Right ventricle myocardium superior (tissue), 1 donor: ENCODE data around the gene IDE. TPM values are rescaled to one million over a fixed set of nuclear protein-coding genes. Genes with fewer than 3 reads are reported as not detected.
"Not testable (repeated sequence)": the region's sequence is repeated elsewhere in the genome, so short reads cannot be mapped to it uniquely, and the experiment has no call there.

Experiments
- ATAC-seq: fragments of 200-7000 bp; cut with Tn5 transposase; one replicate; pipeline ENCODE4 v1.9.1; 2020; ENCODE audit warnings: mild to moderate bottlenecking; ENCODE audit not compliant: poor library complexity
- DNase-seq: peaks from one replicate; pipeline ENCODE4 v3.0.0-alpha.2; 2020
- intact Hi-C: fragments of 100-400 bp; cut with DNase I; formaldehyde crosslinking; loops from one replicate; pipeline ENCODE4 v1.11.2; 2022
- total RNA-seq: library from RNA; stranded (reverse); fragmentation: NEBNext Ultra II Directional; extraction: Animal tissue kit (Norgen Biotek cat#: 25700); gene quantifications from one replicate; pipeline ENCODE4 v1.2.1, GENCODE V29; 2021
- donor health status: DM: no; HTN: yes; CAD: no; lungs with severe emphysema.

IDE gene
- total RNA-seq, 1 donor from 2014 or later = 50.5 TPM

DNA sequence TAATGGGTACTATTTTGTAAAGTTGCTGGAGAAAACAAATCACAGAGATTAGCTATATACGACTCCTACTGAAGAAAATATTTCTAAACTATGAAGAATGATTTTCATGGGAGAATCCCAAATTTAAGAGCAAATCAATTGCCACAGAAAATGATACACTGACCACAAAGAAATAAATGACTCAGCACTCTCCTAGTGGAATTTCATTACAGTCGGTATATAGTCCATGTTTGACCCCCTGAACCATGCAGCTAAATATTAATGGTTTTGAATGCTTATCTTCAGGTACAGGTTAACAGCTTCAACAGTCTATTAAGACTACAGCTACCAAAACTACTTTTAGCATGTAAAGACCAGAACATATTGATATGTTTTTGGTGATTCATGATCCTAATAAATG is 65.0 kb downstream of the IDE start:
- DNase-seq = no peak
- intact Hi-C loops = no loop called here
- no peak for ATAC-seq

DNA sequence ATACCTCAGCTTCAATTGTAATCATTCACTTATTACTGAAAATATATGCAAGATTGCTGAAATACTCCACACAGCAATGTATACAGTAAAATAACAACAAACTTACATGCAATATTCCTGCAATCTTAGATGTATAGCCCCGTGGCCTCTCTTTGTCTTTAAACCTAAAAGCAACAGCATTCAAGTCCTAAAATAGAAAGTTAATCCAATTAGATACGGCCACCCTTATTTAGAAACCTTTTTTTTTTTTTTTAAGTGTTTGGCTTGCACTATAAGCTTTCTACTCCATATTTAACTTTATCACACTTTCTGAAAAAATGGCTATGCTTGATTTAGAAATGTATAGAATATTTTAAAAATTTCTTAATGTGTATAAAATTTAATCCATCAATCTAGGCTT is 67.6 kb downstream of the IDE start:
- ATAC-seq = peak; percentile 43
- intact Hi-C loops = no loop called here
- DNase-seq = no peak

DNA sequence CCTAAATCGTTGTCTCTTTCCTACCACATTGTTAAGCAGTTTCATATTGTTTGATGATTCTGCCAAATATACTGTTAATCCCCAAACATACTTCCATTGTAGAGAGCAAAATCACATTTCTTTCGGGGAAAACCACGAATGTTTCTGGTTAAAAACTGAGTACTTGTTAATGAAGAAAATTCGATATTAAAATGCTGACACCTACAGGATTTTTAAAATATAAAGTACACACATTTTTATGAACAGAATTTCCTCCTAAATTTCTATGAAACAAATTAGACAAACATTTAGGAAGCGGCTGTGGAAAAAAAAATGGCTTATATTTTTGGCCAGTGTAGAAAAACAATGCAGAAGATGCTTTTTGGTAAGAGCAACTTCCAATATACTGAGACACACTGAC is 68.8 kb downstream of the IDE start:
- ATAC-seq (no peak), DNase-seq (no peak)
- intact Hi-C loops = no loop called here

DNA sequence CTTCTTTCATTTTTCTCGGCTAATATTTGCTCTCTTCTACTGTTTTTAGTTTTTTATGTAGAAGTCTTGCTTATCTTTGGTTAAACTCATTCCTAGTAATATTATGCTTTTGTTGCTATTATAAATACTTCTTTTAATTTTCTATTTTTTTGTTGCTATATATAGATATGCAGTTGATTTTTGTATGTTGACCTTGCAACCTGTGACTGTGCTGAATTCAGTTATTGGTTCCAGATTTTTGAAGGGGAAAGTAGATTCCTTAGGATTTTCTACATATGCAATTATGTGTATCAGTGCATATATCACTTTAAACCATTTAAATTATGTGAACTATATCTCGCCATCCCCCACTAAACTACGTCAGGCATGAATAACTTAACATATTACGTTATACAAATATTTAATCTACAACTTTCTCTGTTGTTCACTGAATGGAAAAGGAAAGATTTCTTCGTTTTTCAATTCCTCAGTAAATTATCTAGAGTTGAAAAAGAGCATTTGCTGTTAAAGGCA is 71.5 kb downstream of the IDE start:
- no peak for ATAC-seq
- intact Hi-C loops = no loop called here

DNA sequence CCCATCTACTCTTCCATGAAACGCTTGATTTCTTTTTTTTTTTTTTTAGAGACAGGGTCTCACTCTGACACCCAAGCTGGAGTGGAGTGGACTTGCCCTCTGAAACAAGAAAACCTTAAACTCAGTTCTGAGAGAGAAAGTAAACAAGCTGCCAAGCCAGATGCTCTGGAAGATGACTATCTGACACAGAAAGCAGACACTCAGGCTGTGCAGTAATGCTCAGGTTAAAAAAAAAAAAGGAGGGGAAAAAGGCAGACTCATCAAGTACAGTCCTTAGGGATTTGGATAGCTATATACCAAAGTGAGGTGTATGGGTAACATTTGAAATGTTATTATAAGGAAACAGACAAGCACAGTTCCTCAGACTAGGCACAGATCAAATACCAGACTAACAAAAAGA is 80.5 kb downstream of the IDE start:
- intact Hi-C loops = no loop called here
- ATAC-seq (no peak), DNase-seq (no peak)

More for the DNA sequence above, 71.5 kb downstream of the IDE start:
- DNase-seq = no peak

DNA sequence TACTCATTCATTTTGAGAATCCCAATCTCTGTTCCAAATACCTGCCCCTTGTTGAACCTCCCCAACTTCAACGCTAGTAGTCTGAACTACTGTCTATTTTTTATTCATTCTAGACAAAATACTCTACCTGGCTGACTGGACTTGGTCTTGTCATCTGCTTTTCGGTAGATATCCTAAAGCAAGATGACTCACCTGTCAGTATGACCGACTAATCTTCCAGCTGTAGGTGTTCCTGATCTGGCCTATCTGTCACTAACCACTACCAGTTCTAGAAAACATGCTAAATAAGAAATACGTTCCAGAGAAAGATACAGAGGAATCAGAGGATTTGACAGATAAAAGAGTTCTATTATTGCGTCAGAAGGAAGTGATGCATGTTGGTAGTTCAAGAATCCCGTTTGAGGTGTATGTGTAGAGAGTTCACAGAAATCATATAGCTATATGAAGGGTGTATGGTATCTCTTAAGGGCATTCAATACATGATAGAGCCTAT is 81.1 kb downstream of the IDE start:
- intact Hi-C loops = no loop called here
- DNase-seq = no peak

DNA sequence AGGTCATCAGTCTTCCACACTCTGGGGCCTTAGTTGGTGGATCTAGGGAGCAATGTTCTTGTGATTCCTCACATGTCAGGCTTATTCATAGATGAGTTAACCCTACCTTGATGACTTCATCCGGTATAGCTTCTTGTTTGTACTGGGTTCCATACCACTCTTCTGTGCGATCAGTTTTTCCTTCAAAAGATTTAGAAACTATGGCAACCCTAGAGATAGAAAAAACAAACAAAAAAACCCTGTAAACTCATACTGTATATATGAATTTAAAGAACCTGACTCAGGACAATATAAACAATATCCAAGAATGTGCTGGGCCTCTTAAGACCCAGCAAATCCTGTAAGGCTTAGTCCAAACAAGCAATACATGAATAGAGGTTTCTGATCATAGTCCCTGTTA is 83.5 kb downstream of the IDE start:
- no peak for DNase-seq
- intact Hi-C loops = no loop called here
- no peak for ATAC-seq

More for the DNA sequence above, 81.1 kb downstream of the IDE start:
- ATAC-seq = no peak

DNA sequence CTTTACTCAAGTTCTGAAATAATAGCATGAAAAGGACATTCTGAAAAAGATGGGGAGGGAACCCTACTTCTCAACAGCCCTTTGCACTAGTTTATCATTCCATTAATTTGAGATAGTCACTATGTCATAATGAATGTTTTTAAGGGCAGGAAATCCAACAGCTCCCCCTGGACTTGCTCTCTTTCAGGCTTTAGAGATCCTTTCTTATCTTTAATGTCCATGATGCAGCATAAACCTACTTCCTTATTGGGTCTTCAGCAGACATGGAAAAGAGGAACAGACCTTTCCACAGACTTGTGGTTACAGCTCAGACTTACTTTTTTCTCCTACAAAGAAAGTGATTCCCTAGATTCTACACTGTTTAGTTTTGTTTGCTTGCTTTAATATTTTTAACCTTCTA is 87.3 kb downstream of the IDE start:
- DNase-seq (no peak), ATAC-seq (peak; percentile 29)
- intact Hi-C loops = no loop called here

DNA sequence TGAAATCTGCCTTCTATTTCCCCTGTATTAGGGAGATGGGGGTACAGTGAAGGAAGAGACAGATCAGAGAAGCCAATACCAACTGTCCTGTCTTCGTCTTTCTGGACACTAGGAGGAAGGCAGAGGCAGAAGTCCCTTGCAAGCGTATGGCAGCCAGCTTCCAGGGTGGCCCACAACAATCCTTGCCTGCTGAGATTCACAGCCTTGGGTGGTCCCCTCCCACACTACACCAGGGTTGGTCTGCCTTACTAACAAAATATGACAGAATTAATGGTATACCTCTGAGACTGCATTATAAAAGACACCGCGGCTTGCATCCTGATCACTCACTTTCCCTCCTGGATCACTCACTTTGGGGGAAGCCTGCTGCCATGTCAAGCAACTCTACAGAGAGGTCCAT is 90.4 kb downstream of the IDE start:
- intact Hi-C loops = no loop called here
- DNase-seq (no peak), ATAC-seq (no peak)

DNA sequence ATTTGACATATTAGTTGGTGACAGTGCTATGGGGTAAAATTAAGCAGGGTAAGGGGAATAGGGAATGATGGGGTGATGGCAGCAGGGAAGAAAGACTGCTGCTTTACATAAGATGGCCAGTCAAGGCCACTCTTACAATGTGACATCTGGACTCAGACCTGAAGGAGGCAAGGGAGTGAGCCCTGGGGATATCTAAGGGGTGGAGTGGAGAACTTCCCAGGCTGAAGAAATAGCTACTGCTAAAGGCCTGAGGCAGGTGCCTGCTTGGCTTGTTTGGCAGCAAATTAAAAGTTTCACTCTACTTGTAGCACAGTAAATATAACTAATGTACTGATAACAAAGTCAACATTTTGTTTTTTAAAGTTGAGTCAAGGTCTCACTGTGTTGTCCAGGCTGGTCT is 93.5 kb downstream of the IDE start:
- DNase-seq (no peak), ATAC-seq (no peak)
- intact Hi-C loops = no loop called here

DNA sequence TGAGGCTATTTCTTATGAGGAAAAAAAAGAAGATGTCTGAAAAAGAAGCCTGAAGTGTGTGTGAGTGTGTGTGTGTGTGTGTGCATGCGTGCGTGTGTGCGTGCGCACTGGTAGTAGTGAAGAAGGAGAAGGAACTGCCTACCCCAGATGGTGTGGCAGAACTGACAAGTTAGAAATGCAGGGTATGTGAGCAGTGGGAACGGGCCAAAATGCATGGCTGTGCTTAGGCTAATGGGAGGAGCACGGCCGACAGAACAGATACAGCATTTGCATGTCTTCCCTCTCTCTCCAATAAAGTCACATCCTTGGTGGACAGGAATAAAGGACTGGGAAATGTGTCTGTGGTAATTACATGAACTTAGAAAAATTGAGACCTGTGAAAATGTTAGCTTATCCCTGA is 94.3 kb downstream of the IDE start:
- no peak for DNase-seq
- ATAC-seq = no peak
- intact Hi-C loops = no loop called here

DNA sequence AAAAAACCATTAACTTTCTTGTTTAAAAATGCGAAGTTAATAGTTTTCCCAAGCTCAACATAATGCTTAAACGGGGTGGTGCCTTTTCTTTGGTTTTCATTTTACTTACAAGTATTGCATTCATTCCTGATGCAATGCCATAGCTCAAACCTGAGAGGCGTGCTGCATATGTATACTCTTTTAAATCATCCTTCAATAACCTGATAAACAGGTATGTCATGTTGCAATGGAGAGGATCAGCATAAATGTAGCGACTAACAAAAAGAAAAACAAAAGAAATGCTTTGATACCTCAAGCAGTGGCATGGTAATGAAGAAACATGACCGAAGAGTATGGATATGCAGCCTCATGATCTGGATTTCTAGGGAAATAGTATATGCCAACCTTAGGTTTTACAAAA is 95.4 kb downstream of the IDE start:
- intact Hi-C loops = no loop called here
- no peak for DNase-seq
- ATAC-seq = no peak

DNA sequence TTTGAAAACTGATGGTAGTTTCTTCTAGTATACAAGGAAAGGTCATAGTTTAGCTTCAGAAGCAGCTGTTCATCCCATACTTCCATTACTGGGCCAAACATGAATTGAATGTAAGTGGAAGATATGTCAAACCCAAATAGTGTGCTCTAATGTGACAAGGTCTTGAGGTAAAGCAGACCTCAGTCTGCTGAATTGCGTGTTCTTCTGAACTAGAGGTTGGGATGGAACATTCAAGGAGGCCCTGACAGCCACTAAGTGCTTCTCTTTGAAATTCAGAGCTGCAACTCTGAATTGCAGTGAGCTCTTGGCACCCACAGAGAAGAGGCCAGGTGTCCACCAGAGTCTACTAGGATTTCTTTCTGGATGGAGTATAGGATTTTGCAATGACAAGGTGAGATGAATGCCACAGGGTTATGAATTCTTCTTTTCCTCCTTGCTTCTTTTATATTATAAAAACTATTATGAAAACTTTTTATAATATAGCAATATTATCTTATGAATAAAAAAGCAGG is 98.5 kb downstream of the IDE start:
- no peak for ATAC-seq
- intact Hi-C loops = no loop called here
- no peak for DNase-seq

DNA sequence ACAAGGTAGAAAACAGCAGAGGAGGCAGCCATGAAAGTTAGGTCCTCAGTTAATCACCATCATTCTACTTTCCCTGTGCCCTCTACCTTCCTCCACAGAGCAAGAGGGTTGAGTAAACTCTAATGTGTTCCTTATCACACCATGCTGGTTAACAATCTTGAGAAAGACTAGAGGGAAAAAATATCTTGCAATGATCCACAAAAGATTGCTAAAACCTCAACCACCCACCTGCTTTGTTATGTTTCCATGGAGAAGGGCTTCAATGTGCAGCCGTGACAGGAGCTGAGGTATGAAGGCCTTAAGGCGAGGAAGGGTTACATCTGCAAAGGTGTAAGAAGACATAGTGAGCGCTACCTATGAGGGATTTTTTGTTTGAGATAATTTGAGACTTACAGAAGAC is 103.9 kb downstream of the IDE start:
- no peak for DNase-seq
- no peak for ATAC-seq
- intact Hi-C loops = no loop called here

DNA sequence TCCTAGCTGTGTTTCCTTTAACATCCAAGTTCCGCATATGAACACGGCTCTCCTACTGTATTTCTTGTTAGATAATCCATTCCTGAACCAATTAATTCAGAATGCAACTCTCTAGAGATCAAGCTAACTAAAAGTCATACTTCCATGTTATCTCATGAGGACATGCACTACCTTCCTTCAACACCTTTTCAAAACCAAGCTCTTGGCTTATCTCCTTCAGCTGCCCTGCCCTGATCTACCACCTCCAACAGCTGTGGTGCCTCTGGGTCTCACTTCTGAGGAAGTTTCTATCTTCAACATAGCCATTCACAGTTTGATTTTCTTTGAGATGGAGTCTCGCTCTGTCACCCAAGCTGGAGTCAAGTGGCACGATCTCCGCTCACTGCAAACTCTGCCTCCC is 109.5 kb downstream of the IDE start:
- ATAC-seq = no peak
- intact Hi-C loops = no loop called here
- no peak for DNase-seq

DNA sequence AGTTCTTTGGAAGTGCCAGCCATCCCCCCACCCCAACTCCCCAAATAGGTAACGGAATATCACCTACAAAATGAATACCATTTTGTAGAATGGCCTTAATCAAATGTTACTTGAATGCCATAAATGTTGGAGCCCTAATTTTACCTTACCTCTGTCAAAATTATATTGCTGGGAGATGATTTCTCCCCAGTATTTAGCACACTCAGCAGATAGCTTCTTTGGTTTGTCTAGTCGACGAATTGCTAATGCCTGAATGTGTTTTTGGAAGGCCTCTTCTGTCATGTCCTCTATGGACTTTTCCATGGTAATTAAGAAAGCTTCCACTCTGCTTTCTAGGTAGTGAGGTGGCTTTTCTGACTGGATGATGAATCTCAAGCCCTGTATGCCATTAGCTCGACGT is 110.3 kb downstream of the IDE start:
- intact Hi-C loops = no loop called here
- ATAC-seq (no peak), DNase-seq (no peak)

DNA sequence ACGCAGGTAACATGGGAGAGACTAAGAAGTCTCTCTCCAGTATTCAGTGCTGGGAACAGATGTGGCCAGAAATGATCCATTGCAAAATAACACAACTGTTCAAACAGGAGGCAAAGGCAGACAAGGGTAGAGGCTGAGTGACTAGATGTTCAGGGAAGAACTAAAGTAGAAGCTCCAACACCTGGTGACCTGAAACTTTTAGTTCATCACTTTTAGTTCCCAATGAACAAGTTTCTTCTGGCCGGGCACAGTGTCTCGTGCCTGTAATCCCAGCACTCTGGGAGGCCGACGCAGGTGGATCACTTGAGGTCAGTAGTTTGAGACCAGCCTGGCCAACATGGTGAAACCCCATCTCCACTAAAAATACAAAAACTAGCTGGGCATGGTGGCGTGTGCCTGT is 118.9 kb downstream of the IDE start:
- intact Hi-C loops, ATAC-seq, DNase-seq: not testable (repeated sequence)

DNA sequence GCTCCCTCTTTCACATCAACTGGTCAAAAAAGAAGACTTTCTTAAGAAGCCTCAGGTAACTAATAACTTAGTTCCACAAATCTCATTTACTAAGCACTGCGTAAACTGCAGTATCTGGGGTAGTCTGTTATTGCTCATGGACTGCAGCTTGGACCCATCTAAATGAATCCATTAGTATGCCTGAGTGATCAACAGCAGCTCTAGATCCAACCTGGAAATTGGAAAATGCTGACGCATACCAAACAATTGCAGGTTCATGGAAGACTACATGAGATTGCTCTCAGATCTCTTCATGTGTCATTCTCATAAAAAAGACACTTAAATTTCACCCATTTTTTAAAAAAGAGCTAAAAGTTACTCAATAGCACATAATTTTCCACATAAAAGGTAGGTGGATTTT is 121.6 kb downstream of the IDE start:
- no peak for ATAC-seq
- intact Hi-C loops = no loop called here
- DNase-seq = no peak

DNA sequence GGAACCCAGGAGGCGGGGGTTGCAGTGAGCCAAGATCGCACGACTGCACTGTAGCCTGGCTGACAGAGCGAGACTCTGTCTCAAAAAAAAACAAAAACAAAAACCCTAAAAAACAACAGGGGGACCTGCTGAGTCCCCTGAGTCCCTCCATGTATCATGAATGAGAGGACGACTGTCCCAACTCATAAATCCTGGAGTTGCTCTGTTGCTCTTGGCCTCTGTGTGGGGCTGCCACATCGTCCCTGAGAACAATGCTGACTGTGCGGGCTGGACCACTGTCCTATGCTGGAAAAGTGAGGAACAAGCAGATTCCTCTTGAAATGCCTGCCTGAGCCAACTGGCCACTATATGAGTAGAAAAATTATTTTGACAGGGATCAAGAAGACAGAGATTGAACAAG is 122.5 kb downstream of the IDE start:
- ATAC-seq (no peak), DNase-seq (no peak)
- intact Hi-C loops = no loop called here

DNA sequence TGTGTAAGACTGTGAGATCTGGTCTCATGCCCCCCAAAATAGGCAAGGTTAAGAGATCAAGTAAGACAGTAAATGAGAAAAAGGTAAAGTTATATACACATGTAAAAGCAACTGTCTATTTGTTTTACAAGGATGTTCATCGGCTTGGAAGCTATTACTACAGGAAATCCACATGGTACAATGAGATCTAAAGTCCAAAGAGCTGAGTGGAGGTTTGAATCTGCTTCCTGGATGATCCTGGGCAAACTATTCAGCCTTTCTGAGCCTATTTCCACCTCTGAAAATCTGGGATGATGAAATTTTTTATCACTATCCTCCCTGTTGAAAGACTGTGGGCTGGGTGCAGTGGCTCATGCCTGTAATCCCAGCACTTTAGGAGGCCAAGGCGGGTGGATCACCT is 123.0 kb downstream of the IDE start:
- no peak for DNase-seq
- intact Hi-C loops = no loop called here
- ATAC-seq = no peak

DNA sequence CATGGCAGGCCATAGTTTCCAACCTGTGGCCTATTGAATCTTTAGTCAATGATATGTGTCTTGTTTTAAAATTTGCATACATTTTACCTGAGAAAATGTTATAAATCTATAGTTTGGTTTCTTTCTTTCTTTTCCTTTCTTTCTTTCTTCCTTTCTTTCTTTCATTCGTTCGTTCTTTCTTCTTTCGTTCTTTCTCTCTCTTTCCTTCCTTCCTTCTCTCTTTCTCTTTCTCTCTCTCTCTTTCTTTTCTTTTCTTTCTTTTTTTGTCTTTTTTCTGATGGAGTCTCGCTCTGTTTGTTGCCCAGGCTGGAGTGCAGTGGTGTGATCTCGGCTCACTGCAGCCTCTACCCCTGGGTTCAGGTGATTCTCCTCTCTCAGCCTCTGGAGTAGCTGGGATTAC is 133.3 kb downstream of the IDE start:
- ATAC-seq (no peak), DNase-seq (no peak)
- intact Hi-C loops = no loop called here
